GM19438 (cell line): ENCODE measurements around the gene AMACR.
"Not testable (repeated sequence)": the region's sequence is repeated elsewhere in the genome, so short reads cannot be mapped to it uniquely, and the experiment has no call there.

Source experiments
- ATAC-seq: cut with Tn5 transposase; IDR thresholded peaks from one replicate; pipeline ENCODE4 v1.9.1; 2021; ENCODE audit warnings: low read depth; ENCODE audit not compliant: unreplicated experiment

The AMACR gene

DNA sequence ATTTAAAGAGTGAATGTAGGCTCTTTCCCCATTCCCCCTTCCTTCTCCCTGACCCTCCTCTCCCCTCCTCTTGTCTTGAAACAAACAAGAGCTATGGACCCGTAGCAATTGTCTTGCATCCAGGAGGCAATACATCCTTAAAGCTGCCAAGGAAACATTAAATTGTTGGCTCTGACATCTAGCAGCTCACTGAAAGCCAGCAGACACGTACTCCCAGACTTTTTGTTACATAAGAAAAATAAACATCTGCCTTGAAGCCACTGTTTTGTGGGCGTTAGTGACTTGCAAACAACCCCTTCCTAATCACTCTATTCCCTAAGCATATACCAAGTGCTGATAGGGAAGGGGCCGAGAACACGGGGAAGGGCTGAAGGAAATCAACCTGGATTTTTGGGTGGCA lies 32.0 kb downstream of the AMACR start:
- no peak for ATAC-seq

DNA sequence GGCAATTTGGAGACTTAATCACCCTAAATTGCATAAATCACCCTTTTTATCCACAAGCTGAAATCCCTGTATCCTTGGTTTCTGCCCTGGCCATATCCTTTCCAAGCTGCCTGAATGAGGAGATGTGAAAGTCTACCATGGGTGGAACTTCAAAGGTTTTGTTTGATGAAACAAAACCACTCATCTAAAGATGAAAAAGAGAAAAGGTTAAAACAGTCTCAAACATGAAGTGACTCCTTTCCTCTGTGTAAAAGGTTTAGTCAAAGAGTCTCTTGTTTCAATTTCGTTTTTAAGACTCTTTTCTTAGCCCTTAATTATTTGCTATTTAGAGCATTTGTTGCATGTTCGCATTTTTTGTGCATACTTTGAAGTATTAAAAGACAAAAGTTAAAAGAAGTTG lies 34.6 kb downstream of the AMACR start:
- ATAC-seq = no peak

DNA sequence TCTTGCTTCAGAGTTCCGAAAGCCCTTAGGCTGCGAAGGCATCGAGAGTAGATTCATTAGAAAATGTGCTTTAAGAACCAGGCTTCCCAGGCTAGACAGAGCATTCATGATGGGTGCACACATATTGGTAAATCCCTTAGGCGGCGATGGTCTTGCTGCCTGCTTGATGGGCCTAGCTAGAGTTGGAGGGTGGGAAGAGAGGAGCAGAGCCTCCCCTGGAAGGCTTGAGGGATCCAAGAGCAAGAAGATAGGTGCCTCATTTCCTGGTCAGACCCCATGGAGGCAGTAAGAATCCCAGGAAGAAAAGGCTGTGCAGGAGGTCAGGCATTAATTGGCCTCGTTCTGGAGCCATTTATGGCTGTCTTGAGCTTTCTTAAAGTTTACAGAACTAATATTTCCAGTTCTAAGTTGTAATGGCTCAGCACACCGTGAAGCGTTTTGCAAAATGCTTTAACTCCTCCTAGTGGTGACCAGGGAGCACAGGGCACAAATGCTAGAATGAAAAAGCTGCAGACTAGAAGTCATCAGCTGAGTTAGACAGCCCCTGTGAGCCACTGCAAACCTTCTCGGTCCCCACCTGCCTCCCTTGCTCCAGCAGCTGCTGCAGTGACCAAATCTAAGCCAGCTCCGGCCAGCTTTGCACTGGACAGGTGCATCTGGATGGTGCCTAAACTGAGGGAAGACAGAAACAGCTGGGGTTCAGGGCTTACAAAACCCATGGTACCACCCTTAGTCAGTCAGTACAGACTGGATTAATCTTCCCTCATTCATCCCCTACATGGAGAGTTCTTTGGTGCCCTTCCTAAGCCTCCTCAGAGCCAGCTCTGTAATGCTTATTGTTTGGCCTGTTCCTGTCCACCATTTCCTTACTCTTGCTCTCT lies 38.0 kb downstream of the AMACR start:
- ATAC-seq = no peak

DNA sequence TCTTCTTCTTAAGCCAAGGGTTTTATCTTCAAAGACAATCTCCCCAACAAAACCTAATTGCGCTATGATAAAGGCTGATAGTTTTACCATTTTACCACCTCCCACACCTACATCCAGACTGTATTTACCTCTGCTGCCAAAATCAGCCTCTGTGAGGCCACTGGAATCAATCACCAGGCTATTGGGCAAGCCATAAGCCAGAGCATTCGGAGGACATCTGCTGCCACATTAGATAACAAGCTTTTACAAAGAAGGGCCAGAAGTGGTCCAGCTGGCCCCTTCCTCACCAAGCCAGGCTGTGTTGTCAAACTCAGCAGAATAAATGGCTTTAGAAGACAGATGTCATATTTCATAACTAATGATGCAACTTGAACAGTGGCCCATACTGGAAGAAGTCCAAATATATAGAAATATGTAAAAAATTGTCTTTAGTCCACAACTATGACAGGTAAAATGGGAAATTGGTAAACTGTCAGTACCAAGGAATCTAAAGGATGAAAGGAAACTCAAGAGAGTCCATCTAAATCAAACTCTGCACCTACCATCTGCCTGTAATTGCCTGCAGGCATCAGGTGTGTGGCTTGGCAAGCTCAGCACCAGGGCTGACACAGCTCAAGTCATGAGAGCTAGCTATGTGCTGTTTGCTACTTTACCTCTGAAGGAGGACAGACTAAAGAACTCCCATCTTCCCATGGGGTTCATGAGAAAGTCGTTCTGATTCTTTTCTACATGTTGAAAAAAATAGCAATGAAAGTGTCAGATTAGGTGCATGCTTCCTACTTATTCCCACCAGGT lies 39.4 kb downstream of the AMACR start:
- ATAC-seq = no peak

DNA sequence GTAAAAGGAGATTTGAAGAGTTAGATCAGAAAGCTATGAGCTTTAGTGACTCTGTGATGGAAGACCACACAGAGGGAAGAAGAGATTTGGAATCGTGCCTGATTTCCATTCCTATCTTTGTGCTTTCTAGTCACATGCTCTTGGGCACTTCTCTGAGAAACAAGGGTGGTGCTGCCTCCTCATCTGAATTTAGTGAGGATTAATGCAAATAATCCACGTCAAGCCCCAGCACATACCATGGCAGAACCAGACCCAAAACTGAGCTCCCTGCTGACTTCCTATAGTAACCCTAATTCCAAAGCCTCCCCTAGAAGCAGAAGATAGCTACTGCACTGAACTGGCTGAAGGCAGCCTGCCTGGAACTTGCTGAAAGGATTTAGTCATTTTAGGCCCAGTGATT lies 41.0 kb downstream of the AMACR start:
- ATAC-seq = no peak

DNA sequence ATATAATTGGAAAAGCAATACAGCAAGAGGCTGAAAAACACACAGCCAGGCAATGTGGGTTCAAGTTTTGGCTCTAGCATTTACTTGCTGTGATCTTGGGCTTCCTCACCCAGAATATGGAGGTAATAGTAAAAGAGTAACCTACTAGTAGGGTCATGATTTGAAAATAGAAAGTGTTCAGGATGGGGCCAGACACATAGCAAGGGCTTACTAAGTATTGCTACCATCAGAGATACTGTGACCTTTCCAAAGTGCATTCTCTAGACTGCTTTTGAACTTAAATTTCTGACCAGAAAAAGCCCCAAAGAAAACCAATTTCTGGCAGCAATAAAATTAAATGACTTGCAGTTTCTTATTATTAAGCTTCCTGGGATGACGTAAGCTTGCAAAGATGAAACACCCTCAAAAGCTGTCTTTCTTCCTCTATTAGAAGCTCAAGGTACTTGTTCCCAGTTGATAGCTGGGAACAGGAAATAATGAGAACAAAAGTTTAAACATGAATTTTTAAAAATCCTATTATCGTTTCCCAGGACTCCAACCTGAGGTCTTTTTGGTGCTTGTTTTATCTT lies 43.6 kb downstream of the AMACR start:
- no peak for ATAC-seq

DNA sequence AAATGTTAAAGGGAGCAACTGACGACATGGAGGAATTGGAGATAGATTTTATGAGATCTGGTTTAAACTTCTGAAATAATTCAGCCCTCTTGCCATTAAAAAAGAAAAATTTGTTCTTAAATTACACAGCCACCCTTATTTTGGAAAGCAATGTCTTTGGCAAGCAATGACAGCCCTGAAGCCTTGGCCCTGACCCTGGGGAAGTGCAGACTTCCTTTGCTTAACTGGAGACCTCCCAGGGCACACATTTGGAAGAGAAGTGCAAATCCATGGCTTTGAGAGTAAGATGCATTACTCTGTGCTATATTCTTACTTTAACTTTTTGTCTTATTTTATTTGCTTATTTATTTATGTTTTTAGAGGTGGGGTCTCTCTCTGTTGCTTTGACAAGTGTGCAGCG lies 49.7 kb downstream of the AMACR start:
- no peak for ATAC-seq

DNA sequence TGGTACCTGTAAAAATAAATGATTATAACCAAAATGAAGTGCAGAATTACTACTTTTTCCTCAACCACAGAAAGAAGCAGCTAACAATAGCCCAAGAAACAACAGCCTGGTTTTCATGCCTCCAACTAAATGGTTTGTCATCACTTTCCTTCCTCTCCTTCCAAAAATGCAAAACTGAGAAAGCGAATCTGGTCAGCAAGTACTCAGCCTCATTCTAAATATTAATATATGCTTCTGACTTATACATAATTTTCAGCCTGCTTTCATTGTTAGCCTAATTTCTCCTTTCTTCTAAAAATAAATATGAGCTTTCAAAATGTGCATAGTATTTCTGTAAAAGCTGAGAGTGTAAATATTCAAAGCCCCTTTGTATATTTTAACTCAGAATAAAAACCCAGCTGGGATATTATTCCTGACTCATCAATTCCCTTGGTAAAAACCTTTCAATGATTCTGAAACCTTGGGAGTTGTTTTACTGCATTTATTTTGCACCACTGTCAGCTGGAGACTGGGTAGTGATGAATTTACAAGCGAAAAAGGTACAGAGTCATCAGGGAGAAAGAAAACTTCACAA lies 50.2 kb downstream of the AMACR start:
- ATAC-seq = no peak

DNA sequence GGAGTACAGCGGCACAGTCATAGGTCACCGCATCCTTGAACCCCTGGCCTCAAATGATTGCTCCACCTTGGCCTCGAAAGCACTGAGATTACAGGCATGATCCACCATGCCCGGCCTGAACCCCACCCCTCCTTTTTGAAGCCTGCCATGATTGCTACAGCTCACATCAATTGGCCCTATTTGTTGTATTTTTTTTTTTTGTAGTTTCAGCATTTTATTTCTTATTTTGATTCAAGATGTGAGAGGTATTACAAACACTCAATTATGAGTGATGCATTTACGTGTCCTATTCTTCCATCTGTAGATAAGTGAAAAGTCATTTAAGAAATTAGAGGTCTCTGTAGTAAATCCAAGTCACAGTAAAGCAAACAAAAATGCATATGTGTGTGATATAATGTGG lies 55.7 kb downstream of the AMACR start:
- not testable (repeated sequence) for ATAC-seq

DNA sequence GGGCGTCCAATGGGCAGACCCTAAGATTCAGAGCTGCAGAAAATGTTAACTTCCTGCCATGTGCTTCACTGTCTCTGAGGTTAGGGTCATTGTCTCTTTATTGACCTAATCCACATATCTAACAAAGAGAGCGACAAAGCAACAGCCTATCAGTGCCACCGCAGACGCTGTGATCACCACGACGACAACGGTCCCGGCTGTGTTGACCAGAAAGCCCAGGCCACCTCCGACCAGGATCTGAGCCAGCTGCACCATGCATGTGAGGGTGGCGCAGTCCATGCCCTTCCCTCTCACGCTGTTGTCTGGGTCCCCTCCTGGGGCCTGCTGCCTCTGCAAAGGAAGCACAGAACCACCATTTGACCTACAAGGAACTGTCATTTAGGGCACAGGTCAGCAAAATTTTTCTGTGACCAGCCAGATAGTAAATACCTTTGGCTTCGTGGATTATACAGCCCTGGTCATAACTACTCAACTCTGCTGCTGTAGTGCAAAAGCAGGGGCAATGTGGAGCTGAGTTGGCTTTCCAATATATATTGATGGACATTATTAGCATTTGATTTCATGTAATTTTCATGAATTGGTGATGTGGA lies 63.2 kb downstream of the AMACR start:
- no peak for ATAC-seq

DNA sequence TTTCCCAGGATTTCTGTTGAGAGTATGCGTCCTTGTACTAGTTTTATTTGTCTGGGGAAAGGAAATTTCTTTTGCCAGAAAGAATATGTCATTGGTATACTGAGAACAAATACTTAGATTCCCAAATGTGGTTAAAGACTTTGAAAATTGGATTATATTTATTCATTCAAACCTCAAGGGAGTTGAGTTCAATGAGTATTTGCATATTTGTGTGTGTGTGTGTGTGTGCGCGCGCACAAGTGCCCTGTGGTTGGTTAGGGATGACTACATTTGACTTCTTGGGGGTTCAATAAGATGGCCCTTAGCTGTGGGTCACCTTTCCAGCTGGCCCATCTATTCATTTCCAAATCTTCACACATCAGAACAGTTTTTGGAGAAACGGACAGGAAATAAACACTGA lies 66.8 kb downstream of the AMACR start:
- no peak for ATAC-seq

DNA sequence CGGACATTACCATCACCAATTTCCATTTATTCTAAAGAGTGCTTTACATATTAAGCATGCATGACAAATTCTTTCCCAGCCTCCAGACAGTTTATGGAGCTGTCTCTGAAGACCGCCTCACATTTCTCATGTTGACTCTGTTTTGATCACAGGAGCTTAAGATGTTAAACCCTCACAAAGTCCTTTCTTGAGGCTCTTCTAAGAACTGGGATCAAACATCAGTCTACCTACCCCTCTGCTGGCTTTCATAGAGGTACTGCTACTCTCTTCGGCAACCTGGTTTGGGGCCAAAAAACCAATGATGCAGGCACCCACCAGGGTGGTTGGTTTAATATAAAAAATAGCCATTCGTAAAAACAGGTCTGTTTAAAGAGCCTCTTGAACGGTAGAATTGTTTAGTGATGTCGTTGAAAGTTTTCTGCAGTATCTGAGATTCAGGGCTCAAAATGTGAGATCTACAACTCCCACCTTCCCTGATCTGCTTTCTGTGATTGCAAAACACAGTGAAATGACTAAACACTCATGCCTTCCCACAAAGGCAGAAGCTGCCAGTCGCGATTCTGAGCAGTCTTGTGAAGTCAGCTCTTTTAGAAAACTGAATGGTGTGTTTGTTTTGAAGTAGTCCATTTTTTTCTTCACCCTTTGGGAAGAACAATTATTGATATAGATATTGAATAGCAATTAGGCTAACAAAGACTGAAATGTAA lies 68.1 kb downstream of the AMACR start:
- no peak for ATAC-seq

DNA sequence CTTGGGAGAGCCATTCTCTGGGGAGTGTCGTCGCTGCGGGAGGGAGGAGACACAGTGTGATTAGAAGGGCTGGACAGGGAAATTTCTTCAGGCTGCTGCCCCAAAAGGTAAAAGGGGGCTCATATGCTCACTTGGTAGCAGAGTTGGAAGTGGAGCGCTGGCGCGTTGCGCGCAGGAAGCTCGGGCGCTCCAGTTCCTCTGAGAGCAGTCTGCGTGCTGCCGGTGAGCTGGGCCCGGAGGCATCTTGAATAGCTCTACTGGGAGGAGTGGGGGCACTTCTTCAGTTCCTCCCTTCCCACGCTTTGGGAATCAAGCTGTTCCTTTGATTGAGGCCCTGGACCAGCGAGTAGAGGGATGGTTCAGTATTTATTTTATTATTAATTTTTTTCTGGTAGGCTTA lies 69.0 kb downstream of the AMACR start:
- no peak for ATAC-seq

DNA sequence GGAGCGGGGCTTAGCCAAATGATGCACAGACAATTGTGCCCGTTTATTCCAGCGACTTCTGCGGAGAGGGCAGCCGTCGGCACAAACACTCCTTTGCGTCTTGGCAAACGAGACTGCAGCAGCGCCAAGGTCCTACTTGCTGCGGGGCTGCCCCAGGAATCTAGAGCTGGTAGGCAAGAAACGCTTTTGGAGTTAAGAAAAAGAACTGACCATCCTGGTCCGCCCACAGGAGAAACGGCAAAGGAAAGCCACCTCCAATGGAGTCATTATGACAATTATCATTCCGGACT lies 69.4 kb downstream of the AMACR start:
- ATAC-seq = no peak

DNA sequence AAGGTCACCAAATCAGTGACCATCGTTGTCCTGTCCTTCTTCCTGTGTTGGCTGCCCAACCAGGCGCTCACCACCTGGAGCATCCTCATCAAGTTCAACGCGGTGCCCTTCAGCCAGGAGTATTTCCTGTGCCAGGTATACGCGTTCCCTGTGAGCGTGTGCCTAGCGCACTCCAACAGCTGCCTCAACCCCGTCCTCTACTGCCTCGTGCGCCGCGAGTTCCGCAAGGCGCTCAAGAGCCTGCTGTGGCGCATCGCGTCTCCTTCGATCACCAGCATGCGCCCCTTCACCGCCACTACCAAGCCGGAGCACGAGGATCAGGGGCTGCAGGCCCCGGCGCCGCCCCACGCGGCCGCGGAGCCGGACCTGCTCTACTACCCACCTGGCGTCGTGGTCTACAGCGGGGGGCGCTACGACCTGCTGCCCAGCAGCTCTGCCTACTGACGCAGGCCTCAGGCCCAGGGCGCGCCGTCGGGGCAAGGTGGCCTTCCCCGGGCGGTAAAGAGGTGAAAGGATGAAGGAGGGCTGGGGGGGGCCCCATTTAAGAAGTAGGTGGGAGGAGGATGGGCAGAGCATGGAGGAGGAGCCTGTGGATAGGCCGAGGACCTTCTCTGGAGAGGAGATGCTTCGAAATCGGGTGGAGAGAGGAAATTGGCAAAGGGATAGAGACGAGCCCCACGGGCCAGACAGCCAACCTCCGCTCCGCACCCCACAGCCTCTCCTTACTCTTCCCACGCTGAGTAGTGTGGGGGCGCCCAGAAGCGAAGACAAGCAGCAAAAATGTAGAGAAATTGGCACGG lies 69.9 kb downstream of the AMACR start:
- no peak for ATAC-seq

DNA sequence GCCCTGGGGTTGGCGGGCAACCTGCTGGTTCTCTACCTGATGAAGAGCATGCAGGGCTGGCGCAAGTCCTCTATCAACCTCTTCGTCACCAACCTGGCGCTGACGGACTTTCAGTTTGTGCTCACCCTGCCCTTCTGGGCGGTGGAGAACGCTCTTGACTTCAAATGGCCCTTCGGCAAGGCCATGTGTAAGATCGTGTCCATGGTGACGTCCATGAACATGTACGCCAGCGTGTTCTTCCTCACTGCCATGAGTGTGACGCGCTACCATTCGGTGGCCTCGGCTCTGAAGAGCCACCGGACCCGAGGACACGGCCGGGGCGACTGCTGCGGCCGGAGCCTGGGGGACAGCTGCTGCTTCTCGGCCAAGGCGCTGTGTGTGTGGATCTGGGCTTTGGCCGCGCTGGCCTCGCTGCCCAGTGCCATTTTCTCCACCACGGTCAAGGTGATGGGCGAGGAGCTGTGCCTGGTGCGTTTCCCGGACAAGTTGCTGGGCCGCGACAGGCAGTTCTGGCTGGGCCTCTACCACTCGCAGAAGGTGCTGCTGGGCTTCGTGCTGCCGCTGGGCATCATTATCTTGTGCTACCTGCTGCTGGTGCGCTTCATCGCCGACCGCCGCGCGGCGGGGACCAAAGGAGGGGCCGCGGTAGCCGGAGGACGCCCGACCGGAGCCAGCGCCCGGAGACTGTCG lies 70.7 kb downstream of the AMACR start:
- ATAC-seq = no peak

DNA sequence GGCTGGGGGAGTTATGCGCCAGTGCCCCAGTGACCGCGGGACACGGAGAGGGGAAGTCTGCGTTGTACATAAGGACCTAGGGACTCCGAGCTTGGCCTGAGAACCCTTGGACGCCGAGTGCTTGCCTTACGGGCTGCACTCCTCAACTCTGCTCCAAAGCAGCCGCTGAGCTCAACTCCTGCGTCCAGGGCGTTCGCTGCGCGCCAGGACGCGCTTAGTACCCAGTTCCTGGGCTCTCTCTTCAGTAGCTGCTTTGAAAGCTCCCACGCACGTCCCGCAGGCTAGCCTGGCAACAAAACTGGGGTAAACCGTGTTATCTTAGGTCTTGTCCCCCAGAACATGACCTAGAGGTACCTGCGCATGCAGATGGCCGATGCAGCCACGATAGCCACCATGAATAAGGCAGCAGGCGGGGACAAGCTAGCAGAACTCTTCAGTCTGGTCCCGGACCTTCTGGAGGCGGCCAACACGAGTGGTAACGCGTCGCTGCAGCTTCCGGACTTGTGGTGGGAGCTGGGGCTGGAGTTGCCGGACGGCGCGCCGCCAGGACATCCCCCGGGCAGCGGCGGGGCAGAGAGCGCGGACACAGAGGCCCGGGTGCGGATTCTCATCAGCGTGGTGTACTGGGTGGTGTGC lies 71.4 kb downstream of the AMACR start, which contains the start of gene RXFP3:
RXFP3 (plus strand) TSS at position 6 of the 636 bp plus-strand sequence; CDS start at position 361, 355 bp downstream.
- no peak for ATAC-seq
